ENCODE measurements around the gene TRIM37.

Gene TRIM37

GRCh38 chr17:59049798-59050197, 56.9 kb downstream of the TRIM37 start:
- no peak for TF ChIP-seq POLR2AphosphoS5 (IDR thresholded peaks at IDR 0.05; ENCODE audit: low read depth, low read length)
- no peak for TF ChIP-seq FOXP2 (optimal IDR thresholded peaks at IDR 0.05; ENCODE audit: borderline replicate concordance, extremely low read depth, extremely low read length, insufficient read depth)
- TF ChIP-seq REST (IDR thresholded peaks at IDR 0.05; ENCODE audit: insufficient read depth in 1 of 2, low read depth in 2 of 2, low read length in 2 of 2), result no peak
- no peak for TF ChIP-seq SIN3A (IDR thresholded peaks at IDR 0.05; ENCODE audit: borderline replicate concordance, insufficient read depth, low read length)
- no peak for TF ChIP-seq TAF1 (IDR thresholded peaks at IDR 0.05; ENCODE audit: borderline replicate concordance, insufficient read depth, low read length)

DNA sequence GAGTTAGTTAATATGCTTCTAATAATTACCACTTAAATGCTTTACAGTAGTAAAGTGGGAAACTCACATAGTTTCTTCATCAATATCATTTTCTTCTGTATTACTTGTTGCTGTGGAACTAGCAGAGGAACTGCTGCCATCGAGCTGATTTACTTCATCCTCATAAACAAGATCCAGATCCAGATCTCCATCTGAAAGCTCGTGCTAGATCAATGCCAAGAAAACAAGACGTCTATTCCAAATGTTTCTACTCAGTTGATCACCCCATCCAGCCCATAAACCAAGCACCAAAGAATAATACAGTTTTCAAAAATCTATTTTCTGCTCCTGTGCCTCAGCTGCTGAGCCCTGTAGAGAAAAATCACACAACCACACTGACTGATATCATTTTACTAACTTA, 59.1 kb downstream of the TRIM37 start:
- TF ChIP-seq SIN3A (IDR thresholded peaks at IDR 0.05; ENCODE audit: borderline replicate concordance, insufficient read depth, low read length), result no peak
- TF ChIP-seq FOXP2 (optimal IDR thresholded peaks at IDR 0.05; ENCODE audit: borderline replicate concordance, extremely low read depth, extremely low read length, insufficient read depth), result no peak
- TF ChIP-seq POLR2AphosphoS5 (IDR thresholded peaks at IDR 0.05; ENCODE audit: low read depth, low read length), result no peak
- no peak for TF ChIP-seq TAF1 (IDR thresholded peaks at IDR 0.05; ENCODE audit: borderline replicate concordance, insufficient read depth, low read length)
- no peak for TF ChIP-seq REST (IDR thresholded peaks at IDR 0.05; ENCODE audit: insufficient read depth in 1 of 2, low read depth in 2 of 2, low read length in 2 of 2)

- TF ChIP-seq SIN3A (IDR thresholded peaks at IDR 0.05; ENCODE audit: borderline replicate concordance, insufficient read depth, low read length) (no peak), FOXP2 (optimal IDR thresholded peaks at IDR 0.05; ENCODE audit: borderline replicate concordance, extremely low read depth, extremely low read length, insufficient read depth) (no peak), POLR2AphosphoS5 (IDR thresholded peaks at IDR 0.05; ENCODE audit: low read depth, low read length) (no peak), TAF1 (IDR thresholded peaks at IDR 0.05; ENCODE audit: borderline replicate concordance, insufficient read depth, low read length) (no peak), REST (IDR thresholded peaks at IDR 0.05; ENCODE audit: insufficient read depth in 1 of 2, low read depth in 2 of 2, low read length in 2 of 2) (no peak)
Observed at GRCh38 chr17:59046192-59046591, 60.5 kb downstream of the TRIM37 start.

- TF ChIP-seq REST (IDR thresholded peaks at IDR 0.05; ENCODE audit: insufficient read depth in 1 of 2, low read depth in 2 of 2, low read length in 2 of 2) (no peak), SIN3A (IDR thresholded peaks at IDR 0.05; ENCODE audit: borderline replicate concordance, insufficient read depth, low read length) (no peak), FOXP2 (optimal IDR thresholded peaks at IDR 0.05; ENCODE audit: borderline replicate concordance, extremely low read depth, extremely low read length, insufficient read depth) (no peak), TAF1 (IDR thresholded peaks at IDR 0.05; ENCODE audit: borderline replicate concordance, insufficient read depth, low read length) (no peak), POLR2AphosphoS5 (IDR thresholded peaks at IDR 0.05; ENCODE audit: low read depth, low read length) (no peak)
Observed at GRCh38 chr17:59038734-59039133, 67.9 kb downstream of the TRIM37 start.

DNA sequence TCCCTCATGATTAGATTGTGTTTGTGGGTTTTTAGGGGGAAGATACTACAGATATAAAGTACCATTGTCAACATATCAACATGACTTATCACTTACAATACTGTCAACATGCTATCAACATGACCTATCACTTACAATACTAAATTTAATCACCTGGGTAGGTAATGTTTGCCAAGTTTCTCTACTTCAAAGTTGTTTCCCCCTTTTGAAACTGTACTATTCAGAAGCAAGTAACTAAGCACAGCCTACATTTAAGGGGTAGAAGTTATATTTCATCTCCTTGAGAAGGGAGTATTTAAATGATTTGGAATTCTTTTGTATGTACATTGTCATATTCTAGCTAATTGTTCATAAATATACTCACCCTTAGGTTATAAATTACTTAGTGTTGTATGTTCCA, 68.7 kb downstream of the TRIM37 start:
- TF ChIP-seq FOXP2 (optimal IDR thresholded peaks at IDR 0.05; ENCODE audit: borderline replicate concordance, extremely low read depth, extremely low read length, insufficient read depth) (no peak), REST (IDR thresholded peaks at IDR 0.05; ENCODE audit: insufficient read depth in 1 of 2, low read depth in 2 of 2, low read length in 2 of 2) (no peak), POLR2AphosphoS5 (IDR thresholded peaks at IDR 0.05; ENCODE audit: low read depth, low read length) (no peak), TAF1 (IDR thresholded peaks at IDR 0.05; ENCODE audit: borderline replicate concordance, insufficient read depth, low read length) (no peak), SIN3A (IDR thresholded peaks at IDR 0.05; ENCODE audit: borderline replicate concordance, insufficient read depth, low read length) (no peak)
